Liver (tissue), 4 donors: ENCODE measurements around the gene FGFRL1. TPM values are rescaled to one million over a fixed set of nuclear protein-coding genes. Genes with fewer than 3 reads are reported as not detected.

Experiments
- polyA plus RNA-seq, 2 donors: library from polyadenylated mRNA; stranded (reverse) in 1 of 2; unstranded in 1 of 2; fragments of 200-250 nt in 1 of 2; fragments of >200 nt in 1 of 2; fragmentation: Nextera tagmentation in 1 of 2; extraction: Ambion mirVana in 1 of 2; gene quantifications; one replicate each; pipeline versions ENCODE4 v1.2.1 to v1.2.3, GENCODE V29; 2013 to 2015
- total RNA-seq, 2 donors: library from RNA; depleted of rRNA; stranded (reverse); fragments of >200 nt; gene quantifications; one replicate each; pipeline ENCODE4 v1.2.3, GENCODE V29; 2014
- donor health status: healthy.
- donor health status: healthy.
- donor health status: healthy.

FGFRL1 gene
- total and polyA plus RNA-seq, 4 donors = 14.2 to 49.1 (median 22.4) TPM

Other genes with a start within 250 kb of the FGFRL1 start
- gene CPLX1, start 185.5 kb upstream of the FGFRL1 start, total RNA-seq = under 1 TPM; 0.14 to 0.84 TPM
- 1 to 10 TPM in 1 of 2 donors, under 1 TPM in 1; 0.76 to 2.8 TPM for gene CPLX1, start 185.5 kb upstream of the FGFRL1 start, polyA plus RNA-seq
- gene GAK, start 79.3 kb upstream of the FGFRL1 start, total RNA-seq = 10 to 100 TPM; 43.7 to 69.7 TPM
- 10 to 100 TPM; 27.4 to 50.3 TPM for gene GAK, start 79.3 kb upstream of the FGFRL1 start, polyA plus RNA-seq
- 10 to 100 TPM; 18.6 to 26.0 TPM for gene TMEM175, start 79.2 kb upstream of the FGFRL1 start, total RNA-seq
- gene TMEM175, start 79.2 kb upstream of the FGFRL1 start, polyA plus RNA-seq = 10 to 100 TPM; 25.0 to 26.3 TPM
- 1 to 10 TPM; 2.4 to 8.8 TPM for gene DGKQ, start 38.1 kb upstream of the FGFRL1 start, total RNA-seq
- 1 to 10 TPM; 1.5 to 4.8 TPM for gene DGKQ, start 38.1 kb upstream of the FGFRL1 start, polyA plus RNA-seq
- 1 to 10 TPM; 3.8 to 4.5 TPM for gene IDUA, start 24.6 kb upstream of the FGFRL1 start, total RNA-seq
- 1 to 10 TPM; 3.0 to 3.8 TPM for gene IDUA, start 24.6 kb upstream of the FGFRL1 start, polyA plus RNA-seq
- 10 to 100 TPM; 34.7 to 41.0 TPM for gene SLC26A1, start 18.2 kb upstream of the FGFRL1 start, total RNA-seq
- gene SLC26A1, start 18.2 kb upstream of the FGFRL1 start, polyA plus RNA-seq = 10 to 100 TPM in 1 of 2 donors, 1 to 10 TPM in 1; 5.1 to 17.8 TPM
- gene RNF212, start 101.9 kb downstream of the FGFRL1 start, total RNA-seq = under 1 TPM in 1 of 2 donors, not detected in 1; 0.47 TPM
- under 1 TPM; 0.32 to 0.38 TPM for gene RNF212, start 101.9 kb downstream of the FGFRL1 start, polyA plus RNA-seq
- gene SPON2, start 161.0 kb downstream of the FGFRL1 start, total RNA-seq = 10 to 100 TPM; 35.7 to 80.3 TPM
- 10 to 100 TPM; 64.5 to 80.2 TPM for gene SPON2, start 161.0 kb downstream of the FGFRL1 start, polyA plus RNA-seq
- 100 to 1,000 TPM in 1 of 2 donors, 10 to 100 TPM in 1; 88.7 to 156 TPM for gene CTBP1, start 237.5 kb downstream of the FGFRL1 start, total RNA-seq
- gene CTBP1, start 237.5 kb downstream of the FGFRL1 start, polyA plus RNA-seq = 10 to 100 TPM; 27.5 to 70.4 TPM